ENCODE measurements around the gene FGD6. TPM values are rescaled to one million over a fixed set of nuclear protein-coding genes. Genes with fewer than 3 reads are reported as not detected.

Gene FGD6
- total RNA-seq, 2 experiments from 2014 or later = 1.5 TPM

GRCh38 chr12:95262808-95263207 lies 45.5 kb upstream of the FGD6 start:
- Histone ChIP-seq H3K9me3 (ENCODE audit: control insufficient read depth in 1 of 2, insufficient read depth in 1 of 2, low read length in 2 of 2) (no peaks in the 10 kb centered on the region), H3K4me1 (ENCODE audit: insufficient read depth, low read length) (no peaks in the 10 kb centered on the region), H3K4me3 (ENCODE audit: low read length) (no peak overlapping the region), H3K36me3 (ENCODE audit: insufficient read depth, low read length) (peaks cover 29% of the 10 kb centered on the region), H3K27ac (ENCODE audit: low read depth in 1 of 2, low read length in 2 of 2) (no peak overlapping the region), H3K27me3 (ENCODE audit: control insufficient read depth in 1 of 2, insufficient read depth in 2 of 2, low read length in 2 of 2) (no peaks in the 10 kb centered on the region)
- ChIA-PET POLR2A (no interaction called here), CTCF (no interaction called here)
- Mint-ChIP-seq H3K4me3 (no peak overlapping the region), H3K27ac (no peak overlapping the region), H3K9me3 (no peaks in the 10 kb centered on the region), H3K4me1 (ENCODE audit: low read depth) (no peaks in the 10 kb centered on the region), H3K36me3 (ENCODE audit: low read depth) (peaks cover 75% of the 10 kb centered on the region), H3K27me3 (no peaks in the 10 kb centered on the region)
- DNase-seq (no peak), ATAC-seq (ENCODE audit: poor library complexity) (no peak)
- TF ChIP-seq CTCF (IDR thresholded peaks at IDR 0.05) = no peak
- intact Hi-C loops (cut with DNase I, micrococcal nuclease) = no loop called here

GRCh38 chr12:95261109-95261508 lies 43.8 kb upstream of the FGD6 start:
- H3K27ac Mint-ChIP-seq = no peak overlapping the region
- ATAC-seq (ENCODE audit: poor library complexity) (no peak), DNase-seq (no peak)
- TF ChIP-seq CTCF (IDR thresholded peaks at IDR 0.05) = no peak
- H3K4me1 Mint-ChIP-seq (ENCODE audit: low read depth) = no peaks in the 10 kb centered on the region
- no peak overlapping the region for H3K4me3 Mint-ChIP-seq
- Histone ChIP-seq H3K9me3 (ENCODE audit: control insufficient read depth in 1 of 2, insufficient read depth in 1 of 2, low read length in 2 of 2) (no peaks in the 10 kb centered on the region), H3K4me3 (ENCODE audit: low read length) (no peak overlapping the region), H3K4me1 (ENCODE audit: insufficient read depth, low read length) (no peaks in the 10 kb centered on the region), H3K36me3 (ENCODE audit: insufficient read depth, low read length) (peaks cover 25% of the 10 kb centered on the region), H3K27me3 (ENCODE audit: control insufficient read depth in 1 of 2, insufficient read depth in 2 of 2, low read length in 2 of 2) (no peaks in the 10 kb centered on the region), H3K27ac (ENCODE audit: low read depth in 1 of 2, low read length in 2 of 2) (no peak overlapping the region)
- ChIA-PET POLR2A (no interaction called here), CTCF (interaction anchor here (0.6 kb wide), 1 partner anchor 19 kb away, joined by 6 read pairs; no protein-coding TSS in a partner anchor)
- no peaks in the 10 kb centered on the region for H3K9me3 Mint-ChIP-seq
- intact Hi-C loops (cut with DNase I, micrococcal nuclease) = no loop called here
- peaks cover 78% of the 10 kb centered on the region for H3K36me3 Mint-ChIP-seq (ENCODE audit: low read depth)
- no peaks in the 10 kb centered on the region for H3K27me3 Mint-ChIP-seq

GRCh38 chr12:95259368-95259767 lies 42.1 kb upstream of the FGD6 start:
- Histone ChIP-seq H3K36me3 (ENCODE audit: insufficient read depth, low read length) (peaks cover 41% of the 10 kb centered on the region), H3K4me3 (ENCODE audit: low read length) (no peak overlapping the region), H3K27ac (ENCODE audit: low read depth in 1 of 2, low read length in 2 of 2) (no peak overlapping the region), H3K27me3 (ENCODE audit: control insufficient read depth in 1 of 2, insufficient read depth in 2 of 2, low read length in 2 of 2) (no peaks in the 10 kb centered on the region), H3K9me3 (ENCODE audit: control insufficient read depth in 1 of 2, insufficient read depth in 1 of 2, low read length in 2 of 2) (no peaks in the 10 kb centered on the region), H3K4me1 (ENCODE audit: insufficient read depth, low read length) (no peaks in the 10 kb centered on the region)
- Mint-ChIP-seq H3K4me3 (no peak overlapping the region), H3K27me3 (no peaks in the 10 kb centered on the region), H3K36me3 (ENCODE audit: low read depth) (peaks cover 85% of the 10 kb centered on the region), H3K27ac (no peak overlapping the region), H3K9me3 (no peaks in the 10 kb centered on the region), H3K4me1 (ENCODE audit: low read depth) (no peaks in the 10 kb centered on the region)
- no peak for TF ChIP-seq CTCF (IDR thresholded peaks at IDR 0.05)
- DNase-seq (no peak), ATAC-seq (ENCODE audit: poor library complexity) (no peak)
- ChIA-PET POLR2A (no interaction called here), CTCF (interaction anchor here (1.0 kb wide), 1 partner anchor 27 kb away, joined by 3 read pairs; no protein-coding TSS in a partner anchor)
- intact Hi-C loops (cut with DNase I, micrococcal nuclease) = no loop called here
